Bronchial epithelial cell (primary cell): ENCODE data around the gene FNBP1. TPM values are rescaled to one million over a fixed set of nuclear protein-coding genes. Genes with fewer than 3 reads are reported as not detected.

ENCODE experiments used
- DNase-seq: peaks from one replicate; pipeline ENCODE4 v3.0.0-alpha.2; 2010; ENCODE audit warnings: low read depth
- FAIRE-seq: peaks from 2 replicates; lab custom pipeline; 2011; peaks lifted over from hg19 to GRCh38; lab: Jason Lieb, UNC
- H3K27me3 ChIP-seq: 2 replicates; pipeline ENCODE4 v1.5.1; 2011; ENCODE audit warnings: low read length; ENCODE audit not compliant: control insufficient read depth, insufficient read depth
- H3K36me3 ChIP-seq: 2 replicates; pipeline ENCODE4 v1.5.1; 2011; ENCODE audit warnings: low read length; ENCODE audit not compliant: control insufficient read depth, insufficient read depth
- H3K4me3 ChIP-seq: 2 replicates; pipeline ENCODE4 v1.5.1; 2011; ENCODE audit warnings: mild to moderate bottlenecking, low read depth, low read length, control low read depth
- total RNA-seq: library from RNA; depleted of rRNA; stranded (reverse); fragments of >200 nt; gene quantifications from 2 replicates; pipeline ENCODE4 v1.2.1, GENCODE V29; 2014
- TF ChIP-seq, protein P1 (sequence below): IDR thresholded peaks from 2 replicates; pipeline ENCODE4 v1.5.1; 2011; ENCODE audit warnings: mild to moderate bottlenecking, moderate library complexity, low read length, control low read depth, inconsistent platforms; ENCODE audit not compliant: insufficient read depth, severe bottlenecking

FNBP1 gene
- total RNA-seq, 1 donor from 2014 or later = 13.4 TPM

DNA sequence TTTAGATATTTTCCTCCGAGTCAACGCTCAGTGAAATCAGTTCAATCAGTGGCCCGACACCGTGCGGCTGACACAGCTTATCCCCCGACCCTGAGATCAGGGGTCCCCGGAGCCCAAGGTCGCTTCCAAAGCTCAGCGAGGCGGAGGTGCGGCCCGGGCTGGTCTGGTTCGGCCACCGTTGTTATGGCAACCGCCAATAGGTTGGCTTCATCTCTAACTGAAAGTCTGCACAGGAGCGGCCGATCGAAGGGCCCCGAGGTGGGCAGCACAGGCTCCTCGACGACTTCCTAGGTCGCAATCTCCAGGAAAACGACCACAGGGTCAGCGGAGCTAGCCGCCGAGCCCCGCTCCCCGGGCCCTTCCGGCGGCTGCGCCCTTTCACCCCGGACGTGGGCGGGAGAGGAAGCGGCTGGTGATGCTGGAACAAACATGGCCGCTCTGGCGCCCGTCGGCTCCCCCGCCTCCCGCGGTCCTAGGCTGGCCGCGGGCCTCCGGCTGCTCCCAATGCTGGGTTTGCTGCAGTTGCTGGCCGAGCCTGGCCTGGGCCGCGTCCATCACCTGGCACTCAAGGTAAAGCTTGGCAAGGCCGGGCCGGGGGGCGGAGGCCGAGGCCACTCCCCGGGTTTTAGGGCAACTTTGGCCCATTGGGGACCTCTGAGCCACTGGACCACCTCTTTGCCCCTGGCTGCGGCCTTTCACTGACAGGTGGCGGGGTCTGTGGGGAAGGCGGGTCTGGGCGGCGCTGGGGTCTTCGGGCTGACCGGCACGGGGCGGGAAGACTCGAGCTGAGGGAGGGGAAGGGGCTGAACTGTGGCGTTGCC lies 10.7 kb upstream of the FNBP1 start, which contains the start of gene GPR107:
TSS of gene GPR107 (plus strand) at position 403 of the 821 bp plus-strand sequence. CDS start at position 430, 27 bp downstream.
- DNase-seq (peak; percentile 43), FAIRE-seq (no peak)
- H3K27me3 ChIP-seq = no peaks in the 10 kb centered on the region
- TF ChIP-seq, protein P1, sequence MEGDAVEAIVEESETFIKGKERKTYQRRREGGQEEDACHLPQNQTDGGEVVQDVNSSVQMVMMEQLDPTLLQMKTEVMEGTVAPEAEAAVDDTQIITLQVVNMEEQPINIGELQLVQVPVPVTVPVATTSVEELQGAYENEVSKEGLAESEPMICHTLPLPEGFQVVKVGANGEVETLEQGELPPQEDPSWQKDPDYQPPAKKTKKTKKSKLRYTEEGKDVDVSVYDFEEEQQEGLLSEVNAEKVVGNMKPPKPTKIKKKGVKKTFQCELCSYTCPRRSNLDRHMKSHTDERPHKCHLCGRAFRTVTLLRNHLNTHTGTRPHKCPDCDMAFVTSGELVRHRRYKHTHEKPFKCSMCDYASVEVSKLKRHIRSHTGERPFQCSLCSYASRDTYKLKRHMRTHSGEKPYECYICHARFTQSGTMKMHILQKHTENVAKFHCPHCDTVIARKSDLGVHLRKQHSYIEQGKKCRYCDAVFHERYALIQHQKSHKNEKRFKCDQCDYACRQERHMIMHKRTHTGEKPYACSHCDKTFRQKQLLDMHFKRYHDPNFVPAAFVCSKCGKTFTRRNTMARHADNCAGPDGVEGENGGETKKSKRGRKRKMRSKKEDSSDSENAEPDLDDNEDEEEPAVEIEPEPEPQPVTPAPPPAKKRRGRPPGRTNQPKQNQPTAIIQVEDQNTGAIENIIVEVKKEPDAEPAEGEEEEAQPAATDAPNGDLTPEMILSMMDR = no peak
- peak within 1 kb of the TSS; percentile 94 for H3K4me3 ChIP-seq
- H3K36me3 ChIP-seq = no peaks in the 10 kb centered on the region

DNA sequence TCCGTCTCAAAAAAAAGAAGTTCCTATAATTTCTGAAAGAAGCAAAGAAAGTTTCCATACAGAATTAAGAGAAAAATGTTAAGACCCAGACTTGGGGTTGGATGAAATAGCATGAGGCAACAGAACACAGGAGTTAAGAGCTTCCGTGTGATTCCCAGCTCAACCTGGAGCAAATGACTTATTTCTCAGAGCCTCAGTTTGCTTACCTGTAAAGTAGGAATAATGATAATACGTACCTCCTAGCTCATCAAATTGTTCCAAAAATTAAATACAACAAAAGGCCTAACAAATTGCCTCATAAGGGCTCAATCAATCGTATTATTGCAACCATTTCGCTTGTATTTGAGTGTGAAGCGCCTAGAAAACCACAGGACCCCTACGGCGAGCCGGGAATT lies 10.1 kb upstream of the FNBP1 start:
- TF ChIP-seq, protein P1 = no peak
- peak overlapping the region; percentile 94 for H3K4me3 ChIP-seq
- no peaks in the 10 kb centered on the region for H3K27me3 ChIP-seq
- no peaks in the 10 kb centered on the region for H3K36me3 ChIP-seq
- FAIRE-seq (no peak), DNase-seq (no peak)

DNA sequence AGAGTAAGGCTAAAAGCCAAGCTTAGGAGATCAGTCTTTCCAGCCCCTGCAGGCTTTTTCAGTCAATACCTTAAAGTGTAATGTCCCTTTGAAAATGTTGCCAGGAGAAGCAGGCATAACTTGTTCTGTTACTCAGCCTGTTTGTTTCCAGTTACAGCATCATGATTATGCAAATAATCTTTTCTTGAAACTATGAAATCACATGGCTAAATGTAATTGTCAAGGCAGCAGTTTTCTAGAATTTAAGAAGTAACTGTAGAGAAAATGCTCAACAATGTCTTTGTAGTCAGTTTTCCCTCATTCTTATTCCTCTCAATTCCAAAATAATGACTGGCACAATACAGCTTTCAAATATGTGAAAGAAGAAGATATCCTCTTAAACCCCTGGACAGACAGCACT lies 8.9 kb upstream of the FNBP1 start:
- no peaks in the 10 kb centered on the region for H3K36me3 ChIP-seq
- TF ChIP-seq, protein P1 = no peak
- DNase-seq = peak; percentile 85
- no peak overlapping the region for H3K4me3 ChIP-seq
- no peak for FAIRE-seq
- H3K27me3 ChIP-seq = no peaks in the 10 kb centered on the region

DNA sequence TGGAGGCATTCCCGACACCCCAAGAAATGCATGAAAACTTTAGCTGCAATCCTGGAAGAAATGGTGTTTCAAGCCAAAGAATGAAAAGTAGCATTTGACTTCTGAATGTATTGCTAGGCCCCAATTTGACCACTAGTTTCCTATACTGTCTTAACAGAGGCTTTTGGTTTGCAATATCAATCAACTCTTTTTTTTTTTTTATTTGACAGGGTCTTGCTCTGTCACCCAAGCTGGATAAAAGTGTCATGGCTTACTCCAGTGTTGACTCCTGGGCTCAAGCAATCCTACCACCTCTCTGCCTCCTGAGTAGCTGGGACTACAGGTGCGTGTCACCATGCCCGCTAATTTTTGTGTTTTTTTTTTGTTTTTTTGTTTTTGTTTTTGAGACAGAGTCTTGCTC lies 7.5 kb upstream of the FNBP1 start:
- H3K4me3 ChIP-seq = no peak overlapping the region
- TF ChIP-seq, protein P1 = no peak
- FAIRE-seq (no peak), DNase-seq (no peak)
- H3K27me3 ChIP-seq = no peaks in the 10 kb centered on the region
- H3K36me3 ChIP-seq = no peaks in the 10 kb centered on the region

DNA sequence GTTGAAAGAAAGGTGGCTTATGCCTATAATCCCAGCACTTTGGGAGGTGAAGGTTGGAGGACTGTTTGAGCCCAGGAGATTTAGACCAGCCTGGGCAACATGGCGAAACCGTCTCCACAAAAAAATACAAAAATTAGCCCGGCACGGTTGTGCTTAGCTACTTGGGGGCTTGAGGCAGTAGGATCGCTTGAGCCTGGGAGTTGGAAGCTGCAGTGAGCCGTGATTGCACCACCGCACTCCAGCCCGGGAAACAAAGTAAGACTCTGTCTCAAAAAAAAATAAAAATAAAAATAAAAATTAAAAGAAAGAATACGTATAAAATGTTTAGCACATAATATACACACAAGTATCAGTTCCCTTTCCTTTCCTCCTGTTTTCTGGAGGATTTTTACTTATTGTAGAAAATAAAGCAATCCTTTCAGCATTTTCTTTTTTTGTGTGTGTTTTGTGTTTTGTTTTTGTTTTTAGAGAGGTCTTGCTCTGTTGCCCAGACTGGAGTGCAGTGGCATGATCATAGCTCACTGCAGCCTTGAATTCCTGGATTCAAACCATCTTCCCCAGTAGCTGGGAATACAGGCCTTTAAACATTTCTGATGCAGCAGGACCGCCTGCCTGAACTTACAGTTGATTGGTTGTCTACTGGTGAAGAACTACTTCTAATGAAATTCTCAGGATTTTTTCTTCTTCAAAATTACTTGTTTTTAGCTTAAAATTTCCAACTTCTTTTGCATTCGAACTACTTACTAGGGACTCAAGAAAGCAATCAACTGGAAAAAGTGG lies 6.6 kb upstream of the FNBP1 start:
- TF ChIP-seq, protein P1 = no peak
- DNase-seq = no peak
- H3K27me3 ChIP-seq = no peaks in the 10 kb centered on the region
- no peaks in the 10 kb centered on the region for H3K36me3 ChIP-seq
- no peak overlapping the region for H3K4me3 ChIP-seq
- FAIRE-seq = no peak
